ENCODE results near the gene HDAC8. TPM values are rescaled to one million over a fixed set of nuclear protein-coding genes. Genes with fewer than 3 reads are reported as not detected.
"Not testable (repeated sequence)": the region's sequence is repeated elsewhere in the genome, so short reads cannot be mapped to it uniquely, and the experiment has no call there.

The HDAC8 gene
- total RNA-seq, 1 donor from 2014 or later, result 39.6 TPM

DNA sequence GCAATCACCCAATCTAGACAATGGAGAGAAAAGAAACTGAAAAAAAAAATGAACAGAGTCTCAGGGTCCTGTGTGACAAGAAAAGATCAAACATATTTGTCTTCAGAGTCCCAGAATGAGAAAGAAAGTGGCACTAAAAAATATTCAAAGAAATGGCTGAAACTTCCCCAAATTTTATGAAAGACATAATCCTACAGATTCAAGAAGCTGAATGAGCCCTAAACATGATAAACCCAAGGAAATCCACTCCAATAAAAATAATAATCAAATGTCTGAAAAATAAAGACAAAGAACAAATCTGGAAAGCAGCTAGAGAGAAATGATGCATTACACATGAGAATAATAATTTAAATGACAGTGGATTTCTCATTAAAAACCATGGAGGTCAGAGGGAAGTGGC is 136.6 kb downstream of the HDAC8 start:
- no peaks in the 10 kb centered on the region for H3K27me3 Mint-ChIP-seq
- H3K9me3 Mint-ChIP-seq, result peaks cover 6% of the 10 kb centered on the region
- no peak overlapping the region for H3K27ac Mint-ChIP-seq
- ATAC-seq (ENCODE audit: low read depth) (no peak), DNase-seq (no peak)
- CTCF ChIA-PET, result no interaction called here
- H3K4me1 Mint-ChIP-seq, result no peaks in the 10 kb centered on the region
- intact Hi-C loops (cut with micrococcal nuclease), result no loop called here
- TF ChIP-seq, protein P1, sequence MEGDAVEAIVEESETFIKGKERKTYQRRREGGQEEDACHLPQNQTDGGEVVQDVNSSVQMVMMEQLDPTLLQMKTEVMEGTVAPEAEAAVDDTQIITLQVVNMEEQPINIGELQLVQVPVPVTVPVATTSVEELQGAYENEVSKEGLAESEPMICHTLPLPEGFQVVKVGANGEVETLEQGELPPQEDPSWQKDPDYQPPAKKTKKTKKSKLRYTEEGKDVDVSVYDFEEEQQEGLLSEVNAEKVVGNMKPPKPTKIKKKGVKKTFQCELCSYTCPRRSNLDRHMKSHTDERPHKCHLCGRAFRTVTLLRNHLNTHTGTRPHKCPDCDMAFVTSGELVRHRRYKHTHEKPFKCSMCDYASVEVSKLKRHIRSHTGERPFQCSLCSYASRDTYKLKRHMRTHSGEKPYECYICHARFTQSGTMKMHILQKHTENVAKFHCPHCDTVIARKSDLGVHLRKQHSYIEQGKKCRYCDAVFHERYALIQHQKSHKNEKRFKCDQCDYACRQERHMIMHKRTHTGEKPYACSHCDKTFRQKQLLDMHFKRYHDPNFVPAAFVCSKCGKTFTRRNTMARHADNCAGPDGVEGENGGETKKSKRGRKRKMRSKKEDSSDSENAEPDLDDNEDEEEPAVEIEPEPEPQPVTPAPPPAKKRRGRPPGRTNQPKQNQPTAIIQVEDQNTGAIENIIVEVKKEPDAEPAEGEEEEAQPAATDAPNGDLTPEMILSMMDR (IDR thresholded peaks at IDR 0.05), result no peak
- POLR2A ChIA-PET, result no interaction called here
- H3K4me3 Mint-ChIP-seq, result no peak overlapping the region
- peaks cover 51% of the 10 kb centered on the region for H3K36me3 Mint-ChIP-seq (ENCODE audit: low read depth)

DNA sequence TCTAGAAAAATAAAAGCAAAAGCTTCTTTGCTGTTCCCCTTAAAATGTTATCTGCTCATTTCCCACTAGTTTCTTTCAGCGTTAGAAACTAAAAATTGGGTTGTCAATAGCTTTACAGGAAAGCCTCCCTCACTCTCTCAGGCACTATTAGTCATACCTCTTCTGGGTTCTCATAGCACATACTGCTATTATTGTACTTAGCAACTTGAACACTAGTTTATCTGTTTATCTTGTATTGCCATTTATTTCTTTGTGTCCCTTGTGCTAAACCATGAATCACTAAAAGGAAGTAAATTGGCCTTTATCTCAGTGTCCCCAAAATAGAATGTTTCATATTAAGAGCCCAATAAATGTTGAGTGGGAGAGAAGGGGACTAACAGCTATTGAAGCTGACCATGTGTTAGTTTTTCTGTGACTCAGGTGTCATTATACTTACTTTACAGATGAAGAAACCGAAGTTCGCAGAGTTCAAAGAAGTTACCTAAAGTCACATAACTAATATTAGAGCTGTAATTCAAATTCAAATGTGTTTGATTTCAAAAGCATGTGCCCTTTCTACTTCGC is 142.2 kb downstream of the HDAC8 start:
- DNase-seq, result no peak
- TF ChIP-seq, protein P1 (IDR thresholded peaks at IDR 0.05), result no peak
- intact Hi-C loops (cut with micrococcal nuclease), result no loop called here

DNA sequence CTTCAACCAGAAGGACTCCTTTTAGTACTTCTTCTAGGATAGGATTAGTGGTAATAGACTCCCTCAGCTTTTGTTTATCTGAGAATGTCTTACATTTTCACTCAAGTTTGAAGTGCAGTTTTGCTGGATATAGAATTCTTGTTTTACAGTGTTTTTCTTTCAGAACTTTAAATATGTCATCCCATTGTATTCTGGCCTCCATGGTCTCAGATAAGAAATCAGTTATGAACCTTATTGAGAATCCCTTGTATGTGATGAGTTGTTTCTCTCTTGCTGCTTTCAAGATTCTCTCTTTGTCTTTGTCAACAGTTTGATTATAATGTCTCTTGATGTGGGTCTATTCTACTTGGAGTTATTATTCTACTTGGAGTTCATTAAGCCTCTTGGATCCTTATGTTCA is 150.8 kb downstream of the HDAC8 start:
- Mint-ChIP-seq H3K27me3 (no peaks in the 10 kb centered on the region), H3K9me3 (peaks cover 23% of the 10 kb centered on the region), H3K36me3 (ENCODE audit: low read depth) (peaks cover 28% of the 10 kb centered on the region), H3K27ac (no peak overlapping the region), H3K4me1 (no peaks in the 10 kb centered on the region), H3K4me3 (no peak overlapping the region)
- no peak for ATAC-seq (ENCODE audit: low read depth)
- intact Hi-C loops (cut with micrococcal nuclease), result no loop called here
- TF ChIP-seq, protein P1 (IDR thresholded peaks at IDR 0.05), result no peak
- no peak for DNase-seq
- ChIA-PET CTCF (no interaction called here), POLR2A (no interaction called here)

More for the DNA sequence above, 142.2 kb downstream of the HDAC8 start:
- Mint-ChIP-seq H3K4me1 (no peaks in the 10 kb centered on the region), H3K27ac (no peak overlapping the region), H3K36me3 (ENCODE audit: low read depth) (peaks cover 47% of the 10 kb centered on the region), H3K27me3 (no peaks in the 10 kb centered on the region), H3K4me3 (no peak overlapping the region), H3K9me3 (peaks cover 6% of the 10 kb centered on the region)
- CTCF ChIA-PET, result no interaction called here
- POLR2A ChIA-PET, result no interaction called here
- ATAC-seq (ENCODE audit: low read depth), result no peak

DNA sequence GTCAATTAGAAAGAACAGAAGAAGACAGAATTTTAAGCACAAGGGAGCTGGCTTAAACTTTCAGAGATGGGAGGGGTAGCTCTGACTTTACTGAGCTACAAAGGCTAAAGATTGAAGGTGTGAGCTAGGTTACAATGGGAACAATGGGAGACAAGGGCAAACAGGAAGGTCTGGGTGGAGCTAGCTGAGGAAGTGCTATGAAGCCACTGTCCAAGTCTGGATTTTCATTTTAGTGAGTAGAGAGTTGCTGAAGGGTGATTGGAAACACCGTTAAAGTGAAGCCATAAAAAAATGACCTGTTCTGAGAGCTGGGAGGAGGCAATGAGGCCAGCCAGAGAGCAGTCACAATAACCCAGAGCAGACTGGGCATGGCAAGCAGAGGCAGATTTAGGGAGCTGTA is 162.7 kb downstream of the HDAC8 start:
- intact Hi-C loops (cut with micrococcal nuclease), result no loop called here
- ChIA-PET CTCF (no interaction called here), POLR2A (no interaction called here)
- H3K27ac Mint-ChIP-seq, result no peak overlapping the region
- peaks cover 4% of the 10 kb centered on the region for H3K9me3 Mint-ChIP-seq
- peaks cover 25% of the 10 kb centered on the region for H3K36me3 Mint-ChIP-seq (ENCODE audit: low read depth)
- H3K4me1 Mint-ChIP-seq, result no peaks in the 10 kb centered on the region
- no peak overlapping the region for H3K4me3 Mint-ChIP-seq
- ATAC-seq (ENCODE audit: low read depth) (no peak), DNase-seq (no peak)
- no peaks in the 10 kb centered on the region for H3K27me3 Mint-ChIP-seq
- TF ChIP-seq, protein P1 (IDR thresholded peaks at IDR 0.05), result no peak

DNA sequence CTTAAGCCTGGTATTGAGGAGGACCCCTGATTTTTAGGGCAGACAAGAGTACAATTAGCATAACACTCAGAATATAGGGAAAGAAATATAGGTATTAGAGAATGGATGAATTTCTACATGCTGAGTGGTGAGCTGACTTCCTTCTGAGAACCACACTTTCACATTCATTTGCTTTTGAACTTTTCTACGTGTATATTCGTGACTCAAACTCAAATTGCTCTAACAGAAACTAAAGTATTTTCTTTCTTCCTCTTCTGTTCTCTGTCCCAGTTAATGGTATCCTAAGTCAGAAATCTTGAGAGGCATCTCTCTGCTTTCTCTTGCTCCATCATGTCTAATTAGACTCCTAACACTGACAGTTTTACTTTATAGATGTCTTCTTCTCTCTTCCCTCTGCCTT is 163.8 kb downstream of the HDAC8 start:
- peaks cover 21% of the 10 kb centered on the region for H3K36me3 Mint-ChIP-seq (ENCODE audit: low read depth)
- TF ChIP-seq, protein P1 (IDR thresholded peaks at IDR 0.05), result no peak
- no peak overlapping the region for H3K4me3 Mint-ChIP-seq
- no peak for ATAC-seq (ENCODE audit: low read depth)
- ChIA-PET CTCF (no interaction called here), POLR2A (no interaction called here)
- H3K4me1 Mint-ChIP-seq, result no peaks in the 10 kb centered on the region
- no peaks in the 10 kb centered on the region for H3K9me3 Mint-ChIP-seq
- intact Hi-C loops (cut with micrococcal nuclease), result no loop called here
- H3K27me3 Mint-ChIP-seq, result no peaks in the 10 kb centered on the region
- no peak overlapping the region for H3K27ac Mint-ChIP-seq
- DNase-seq, result no peak

DNA sequence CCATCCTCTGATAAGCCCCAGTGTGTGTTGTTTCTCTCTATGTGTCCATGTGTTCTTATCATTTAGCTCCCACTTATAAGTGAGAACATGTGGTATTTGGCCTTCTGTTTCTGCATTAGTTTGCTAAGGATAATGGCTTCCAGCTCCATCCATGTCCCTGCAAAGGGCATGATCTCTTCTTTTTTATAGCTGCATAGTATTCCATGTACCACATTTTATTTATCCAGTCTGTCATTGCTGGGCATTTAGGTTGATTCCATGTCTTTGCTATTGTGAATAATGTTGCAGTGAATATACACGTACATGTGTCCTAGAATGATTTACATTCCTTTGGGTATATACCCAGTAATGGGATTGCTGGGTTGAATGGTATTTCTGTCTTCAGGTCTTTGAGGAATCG is 167.5 kb downstream of the HDAC8 start:
- POLR2A ChIA-PET; H3K4me3 Mint-ChIP-seq; DNase-seq; H3K9me3 Mint-ChIP-seq; intact Hi-C loops (cut with micrococcal nuclease); CTCF ChIA-PET; ATAC-seq (ENCODE audit: low read depth); H3K4me1 Mint-ChIP-seq; H3K27me3 Mint-ChIP-seq; H3K27ac Mint-ChIP-seq: not testable (repeated sequence)
- peaks cover 17% of the 10 kb centered on the region for H3K36me3 Mint-ChIP-seq (ENCODE audit: low read depth)
